CD14-positive monocyte (primary cell): ENCODE results near the gene GABRR2. TPM values are rescaled to one million over a fixed set of nuclear protein-coding genes. Genes with fewer than 3 reads are reported as not detected.
"Not testable (repeated sequence)": the region's sequence is repeated elsewhere in the genome, so short reads cannot be mapped to it uniquely, and the experiment has no call there.

Source experiments
- DNase-seq, 3 donors: peaks; one replicate each; pipeline ENCODE4 v3.0.0-alpha.2; 2011 to 2022
- H2AFZ ChIP-seq: 2 replicates; pipeline ENCODE4 v1.6.0; 2012; ENCODE audit warnings: mild to moderate bottlenecking, low read depth, low read length, inconsistent platforms; ENCODE audit not compliant: insufficient read depth, poor library complexity, severe bottlenecking
- H3K27ac ChIP-seq, 2 donors: 1 replicate in 1 of 2; 2 replicates in 1 of 2; pipeline ENCODE4 v1.5.1; 2012 to 2013; ENCODE audit warnings: low read length in 2 of 2, control low read depth in 1 of 2, inconsistent platforms in 1 of 2, low read depth in 1 of 2, mild to moderate bottlenecking in 1 of 2
- H3K27me3 ChIP-seq, 2 donors: one replicate each; pipeline versions ENCODE4 v1.6.0 to v1.6.1; 2011 to 2013; ENCODE audit warnings: low read length in 2 of 2; ENCODE audit not compliant: control insufficient read depth in 2 of 2, insufficient read depth in 2 of 2
- H3K36me3 ChIP-seq, 2 donors: replicated peaks in 1 of 2; 1 replicate in 1 of 2; 2 replicates in 1 of 2; pipeline versions ENCODE4 v1.5.1 to v1.6.1; 2012 to 2013; ENCODE audit warnings: low read length in 2 of 2, control low read depth in 1 of 2, inconsistent platforms in 1 of 2, mild to moderate bottlenecking in 1 of 2; ENCODE audit not compliant: insufficient read depth in 2 of 2, control insufficient read depth in 1 of 2
- H3K4me1 ChIP-seq, 2 donors: 1 replicate in 1 of 2; 2 replicates in 1 of 2; pipeline versions ENCODE4 v1.5.1 to v1.6.1; 2012 to 2013; ENCODE audit warnings: low read length in 2 of 2, control low read depth in 1 of 2, inconsistent platforms in 1 of 2, mild to moderate bottlenecking in 1 of 2, moderate library complexity in 1 of 2; ENCODE audit not compliant: insufficient read depth in 2 of 2, control insufficient read depth in 1 of 2
- H3K4me2 ChIP-seq: replicated peaks from 2 replicates; pipeline ENCODE3; 2012; ENCODE audit warnings: low read length, moderate library complexity, mild to moderate bottlenecking; ENCODE audit not compliant: poor library complexity, severe bottlenecking; ENCODE audit errors: extremely low read depth
- H3K4me3 ChIP-seq, 3 experiments: fragments of 200-600 bp in 1 of 3; sonication (generic) in 1 of 3; replicated peaks in 1 of 3; 1 replicate in 2 of 3; 2 replicates in 1 of 3; pipeline ENCODE4 v1.5.1; 2011 to 2013; ENCODE audit warnings: low read length in 3 of 3, mild to moderate bottlenecking in 3 of 3, control low read depth in 2 of 3, low read depth in 2 of 3, inconsistent platforms in 1 of 3, moderate library complexity in 1 of 3
- H3K79me2 ChIP-seq: 2 replicates; pipeline ENCODE4 v1.6.0; 2012; ENCODE audit warnings: mild to moderate bottlenecking, control low read depth, inconsistent platforms, low read length, moderate library complexity; ENCODE audit not compliant: insufficient read depth
- H3K9ac ChIP-seq: 2 replicates; pipeline ENCODE4 v1.6.0; 2017; ENCODE audit warnings: low read length, mild to moderate bottlenecking; ENCODE audit not compliant: insufficient read depth, poor library complexity, severe bottlenecking
- H3K9me3 ChIP-seq, 2 donors: replicated peaks in 1 of 2; 1 replicate in 1 of 2; 2 replicates in 1 of 2; pipeline versions ENCODE4 v1.5.1 to v1.6.1; 2012 to 2013; ENCODE audit warnings: low read length in 2 of 2, control low read depth in 1 of 2; ENCODE audit not compliant: control insufficient read depth in 1 of 2, insufficient read depth in 1 of 2
- H4K20me1 ChIP-seq: 2 replicates; pipeline ENCODE4 v1.6.0; 2012; ENCODE audit warnings: mild to moderate bottlenecking, low read length, control low read depth, moderate library complexity; ENCODE audit not compliant: insufficient read depth
- H3K27ac Mint-ChIP-seq, 7 donors: one replicate each; pipeline ENCODE4 v1.8.0; 2020; ENCODE audit warnings: mild to moderate bottlenecking in 7 of 7, mixed read lengths in 7 of 7, moderate library complexity in 6 of 7, inconsistent platforms in 2 of 7
- H3K27me3 Mint-ChIP-seq, 3 donors: one replicate each; pipeline ENCODE4 v1.8.0; 2021 to 2022; ENCODE audit warnings: low read depth in 3 of 3, mild to moderate bottlenecking in 3 of 3, mixed read lengths in 3 of 3, moderate library complexity in 3 of 3, inconsistent platforms in 1 of 3
- H3K36me3 Mint-ChIP-seq, 2 donors: one replicate each; pipeline ENCODE4 v1.8.0; 2020; ENCODE audit warnings: mixed read lengths in 2 of 2, inconsistent platforms in 1 of 2, mild to moderate bottlenecking in 1 of 2
- H3K4me1 Mint-ChIP-seq: one replicate; pipeline ENCODE4 v1.8.0; 2020; ENCODE audit warnings: mild to moderate bottlenecking, mixed read lengths
- H3K4me3 Mint-ChIP-seq, 2 donors: one replicate each; pipeline ENCODE4 v1.8.0; 2020; ENCODE audit warnings: mild to moderate bottlenecking in 2 of 2, mixed read lengths in 2 of 2, moderate library complexity in 1 of 2
- H3K9me3 Mint-ChIP-seq, 7 donors: one replicate each; pipeline ENCODE4 v1.8.0; 2020 to 2022; ENCODE audit warnings: mixed read lengths in 7 of 7, mild to moderate bottlenecking in 6 of 7, moderate library complexity in 6 of 7, inconsistent platforms in 2 of 7
- CTCF ChIP-seq: fragments of 200-600 bp; IDR thresholded peaks from one replicate; pipeline ENCODE4 v1.8.0; 2022; ENCODE audit warnings: antibody characterized with exemption, mild to moderate bottlenecking
- WGBS: methylation state at CpG from one replicate; pipeline ENCODE4 v1.1.5; 2013; ENCODE audit warnings: missing lambda C conversion rate; ENCODE audit not compliant: insufficient coverage; 5-methylcytosine and 5-hydroxymethylcytosine counted together
- intact Hi-C, 2 donors: fragments of 100-400 bp; cut with micrococcal nuclease; formaldehyde crosslinking; loops; one replicate each; pipeline versions ENCODE4 v1.15.0 to v1.15.1; 2023
- polyA plus RNA-seq, 3 donors: library from polyadenylated mRNA; depleted of rRNA in 1 of 3; unstranded in 2 of 3; stranded (reverse) in 1 of 3; fragments of 300-500 nt in 2 of 3; fragments of >200 nt in 1 of 3; fragmentation: Illumina TruSeq in 2 of 3; gene quantifications; 1 replicate in 2 of 3; 2 replicates in 1 of 3; pipeline ENCODE4 v1.2.3, GENCODE V29; 2012 to 2021

GABRR2 gene
- polyA plus RNA-seq, 3 donors = 3.7 TPM; not detected in 2

GRCh38 chr6:89308525-89309395 is 6.3 kb downstream of the GABRR2 start:
- no peaks in the 10 kb centered on the region for H3K79me2 ChIP-seq
- peak overlapping the region in 1 of 2 donors; percentile 50 for H3K27ac ChIP-seq
- no peak overlapping the region for H3K9ac ChIP-seq
- H3K27me3 ChIP-seq = no peaks in the 10 kb centered on the region
- no peak overlapping the region for H3K4me3 ChIP-seq
- peaks cover 38 to 44% of the 10 kb centered on the region in 2 donors for H3K4me1 ChIP-seq
- H3K4me2 ChIP-seq = peak overlapping the region; percentile 9
- TF ChIP-seq CTCF = no peak
- no peaks in the 10 kb centered on the region for H4K20me1 ChIP-seq
- H3K36me3 ChIP-seq = no peaks in the 10 kb centered on the region
- peak overlapping the region in 5 of 7 donors; percentile 3 to 73 (median 51) for H3K27ac Mint-ChIP-seq
- peaks cover 0 to 5% (median 0%) of the 10 kb centered on the region in 7 donors for H3K9me3 Mint-ChIP-seq
- no peak overlapping the region for H3K4me3 Mint-ChIP-seq
- intact Hi-C loops = no loop called here
- peaks cover 0 to 4% (median 0%) of the 10 kb centered on the region in 3 donors for H3K27me3 Mint-ChIP-seq
- peaks cover 46% of the 10 kb centered on the region for H3K4me1 Mint-ChIP-seq
- 55% methylated on average over 8 of the region's 9 CpGs for WGBS
- H2AFZ ChIP-seq = no peak overlapping the region
- H3K36me3 Mint-ChIP-seq = no peaks in the 10 kb centered on the region
- peak; percentile 57 to 68 (median 58) for DNase-seq
- H3K9me3 ChIP-seq = no peaks in the 10 kb centered on the region

- H3K4me1 ChIP-seq = peaks cover 14 to 16% of the 10 kb centered on the region in 2 donors
- H3K4me3 ChIP-seq, intact Hi-C loops, H3K9ac ChIP-seq, H3K36me3 Mint-ChIP-seq, H3K79me2 ChIP-seq, DNase-seq, H4K20me1 ChIP-seq, H3K27ac ChIP-seq, H3K4me2 ChIP-seq, H3K9me3 ChIP-seq, H3K9me3 Mint-ChIP-seq, H2AFZ ChIP-seq, H3K4me3 Mint-ChIP-seq, H3K27ac Mint-ChIP-seq, H3K27me3 Mint-ChIP-seq, H3K27me3 ChIP-seq, H3K36me3 ChIP-seq: not testable (repeated sequence)
- H3K4me1 Mint-ChIP-seq = peaks cover 14% of the 10 kb centered on the region
- WGBS = no CpG with 5 or more reads among the region's 3 CpGs
Measured at GRCh38 chr6:89304517-89304916, 10.6 kb downstream of the GABRR2 start.
